Fibroblast of mammary gland (primary cell): ENCODE results near the gene GAL3ST1.

Experiments used
- DNase-seq: peaks from one replicate; pipeline ENCODE4 v3.0.0-alpha.2; 2010; ENCODE audit warnings: low read depth
- H3K4me3 ChIP-seq: 2 replicates; pipeline ENCODE4 v1.5.1; 2011; ENCODE audit warnings: low read depth, mild to moderate bottlenecking, low read length, moderate library complexity; ENCODE audit not compliant: control insufficient read depth
- CTCF ChIP-seq: conservative IDR thresholded peaks from 2 replicates; pipeline ENCODE4 v1.5.1; 2011; ENCODE audit warnings: low read depth, low read length, inconsistent platforms; ENCODE audit not compliant: control insufficient read depth, insufficient read depth

Gene GAL3ST1

GRCh38 chr22:30535182-30535581 is 39.3 kb downstream of the GAL3ST1 start:
- TF ChIP-seq CTCF, result no peak
- DNase-seq, result no peak
- H3K4me3 ChIP-seq, result no peak overlapping the region

GRCh38 chr22:30531651-30532608 is 42.5 kb downstream of the GAL3ST1 start:
- no peak overlapping the region for H3K4me3 ChIP-seq
- no peak for TF ChIP-seq CTCF
- DNase-seq, result no peak

- no peak overlapping the region for H3K4me3 ChIP-seq
- TF ChIP-seq CTCF, result no peak
- no peak for DNase-seq
These were observed 47.8 kb downstream of the GAL3ST1 start for GRCh38 chr22:30526656-30527055.

GRCh38 chr22:30523646-30524489 is 50.6 kb downstream of the GAL3ST1 start:
- no peak for DNase-seq
- H3K4me3 ChIP-seq, result no peak overlapping the region
- TF ChIP-seq CTCF, result no peak

- no peak for TF ChIP-seq CTCF
- DNase-seq, result no peak
- no peak overlapping the region for H3K4me3 ChIP-seq
These were observed 52.9 kb downstream of the GAL3ST1 start for GRCh38 chr22:30521368-30522156.

- no peak for DNase-seq
- TF ChIP-seq CTCF, result no peak
- H3K4me3 ChIP-seq, result no peak overlapping the region
These were observed 54.5 kb downstream of the GAL3ST1 start for GRCh38 chr22:30519842-30520425.
